SK-N-SH treated with all-trans-retinoic acid at 6 μM for 48 hours (cell line): ENCODE results near the gene PARD3B.

Experiments used
- ARNTL ChIP-seq: fragments of 450-650 bp; formaldehyde crosslinking; IDR thresholded peaks from 2 replicates; pipeline ENCODE4 v1.5.0; 2020; ENCODE audit warnings: low read depth, mild to moderate bottlenecking, moderate library complexity, borderline replicate concordance
- GLIS3 ChIP-seq: fragments of 250-450 bp; sonication (Bioruptor Pico); IDR thresholded peaks from 2 replicates; pipeline ENCODE4 v1.5.0; 2020; ENCODE audit warnings: mild to moderate bottlenecking, moderate library complexity
- ISL1 ChIP-seq: fragments of 250-450 bp; sonication (Bioruptor Pico); IDR thresholded peaks from 2 replicates; pipeline ENCODE4 v2.1.2; 2022; ENCODE audit warnings: mild to moderate bottlenecking, moderate library complexity
- PPARA ChIP-seq: fragments of 250-450 bp; sonication (Bioruptor Pico); IDR thresholded peaks from 2 replicates; pipeline ENCODE4 v1.5.0; 2020; ENCODE audit warnings: mild to moderate bottlenecking, borderline replicate concordance
- RARB ChIP-seq: fragments of 250-450 bp; sonication (Bioruptor Pico); IDR thresholded peaks from 2 replicates; pipeline ENCODE4 v1.8.0; 2021; ENCODE audit warnings: mild to moderate bottlenecking, moderate library complexity
- SNAI2 ChIP-seq: fragments of 250-450 bp; sonication (Bioruptor Pico); IDR thresholded peaks from 2 replicates; pipeline ENCODE4 v1.5.0; 2020; ENCODE audit warnings: mild to moderate bottlenecking, moderate library complexity
- TCF4 ChIP-seq: fragments of 250-450 bp; sonication (Bioruptor Pico); IDR thresholded peaks from 2 replicates; pipeline ENCODE4 v1.8.0; 2021; ENCODE audit warnings: mild to moderate bottlenecking, moderate library complexity, borderline replicate concordance
- ZFP3 ChIP-seq: fragments of 250-450 bp; sonication (Bioruptor Pico); IDR thresholded peaks from 2 replicates; pipeline ENCODE4 v1.5.0; 2020; ENCODE audit warnings: mild to moderate bottlenecking, moderate library complexity
- ZFP30 ChIP-seq: fragments of 450-650 bp; formaldehyde crosslinking; IDR thresholded peaks from 2 replicates; pipeline ENCODE4 v1.5.0; 2022; ENCODE audit warnings: mild to moderate bottlenecking, moderate library complexity
- TF ChIP-seq, protein P1 (sequence below): fragments of 250-450 bp; sonication (Bioruptor Pico); IDR thresholded peaks from 2 replicates; pipeline ENCODE4 v1.8.0; 2020; ENCODE audit warnings: mild to moderate bottlenecking, moderate library complexity, borderline replicate concordance
- TF ChIP-seq, protein P2 (sequence below): fragments of 250-450 bp; sonication (Bioruptor Pico); IDR thresholded peaks from 2 replicates; pipeline ENCODE4 v1.5.0; 2020; ENCODE audit warnings: mild to moderate bottlenecking, moderate library complexity
- TF ChIP-seq, protein P3 (sequence below): fragments of 250-450 bp; sonication (Bioruptor Pico); IDR thresholded peaks from 2 replicates; pipeline ENCODE4 v1.8.0; 2021; ENCODE audit warnings: low read depth, mild to moderate bottlenecking, moderate library complexity, borderline replicate concordance
- TF ChIP-seq, protein P4 (sequence below): fragments of 250-450 bp; sonication (Bioruptor Pico); IDR thresholded peaks from 2 replicates; pipeline ENCODE4 v1.5.1; 2020; ENCODE audit warnings: low read depth, mild to moderate bottlenecking, moderate library complexity

DNA sequence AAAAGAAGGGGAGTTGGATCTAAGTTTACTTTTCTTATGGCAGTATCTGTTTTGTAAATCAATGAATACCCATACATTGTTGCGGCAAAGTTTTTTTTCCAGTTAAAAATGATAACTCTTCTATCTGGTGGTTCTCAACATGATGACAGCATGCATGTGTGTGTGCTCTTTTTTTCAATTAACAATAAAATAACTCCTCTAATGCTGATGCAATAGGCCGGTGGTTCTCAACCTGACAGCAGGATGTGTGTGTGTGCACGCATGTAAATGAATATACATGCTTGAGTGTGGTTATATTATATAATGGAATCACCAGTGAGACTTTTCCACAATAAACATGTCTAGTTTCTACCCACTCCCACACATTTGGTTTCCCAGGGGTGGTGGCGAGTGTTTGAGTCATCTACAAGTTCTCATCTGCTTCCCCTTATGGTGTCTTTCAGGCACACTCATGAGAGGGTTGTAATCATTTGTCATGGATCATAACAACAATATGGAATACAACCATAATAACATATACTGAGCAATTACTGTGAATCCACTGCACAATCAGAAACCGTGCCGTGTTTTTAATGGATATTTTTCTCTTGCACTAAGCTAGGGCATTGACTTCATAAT, 31.2 kb downstream of the PARD3B start:
- TF ChIP-seq GLIS3 (CRISPR knock-in tag) (no peak), SNAI2 (CRISPR knock-in tag) (no peak), ZFP30 (no peak), TCF4 (CRISPR knock-in tag) (no peak), PPARA (no peak), ARNTL (no peak), RARB (CRISPR knock-in tag) (no peak), ZFP3 (CRISPR knock-in tag) (no peak), ISL1 (CRISPR knock-in tag) (no peak)
- TF ChIP-seq, protein P1, sequence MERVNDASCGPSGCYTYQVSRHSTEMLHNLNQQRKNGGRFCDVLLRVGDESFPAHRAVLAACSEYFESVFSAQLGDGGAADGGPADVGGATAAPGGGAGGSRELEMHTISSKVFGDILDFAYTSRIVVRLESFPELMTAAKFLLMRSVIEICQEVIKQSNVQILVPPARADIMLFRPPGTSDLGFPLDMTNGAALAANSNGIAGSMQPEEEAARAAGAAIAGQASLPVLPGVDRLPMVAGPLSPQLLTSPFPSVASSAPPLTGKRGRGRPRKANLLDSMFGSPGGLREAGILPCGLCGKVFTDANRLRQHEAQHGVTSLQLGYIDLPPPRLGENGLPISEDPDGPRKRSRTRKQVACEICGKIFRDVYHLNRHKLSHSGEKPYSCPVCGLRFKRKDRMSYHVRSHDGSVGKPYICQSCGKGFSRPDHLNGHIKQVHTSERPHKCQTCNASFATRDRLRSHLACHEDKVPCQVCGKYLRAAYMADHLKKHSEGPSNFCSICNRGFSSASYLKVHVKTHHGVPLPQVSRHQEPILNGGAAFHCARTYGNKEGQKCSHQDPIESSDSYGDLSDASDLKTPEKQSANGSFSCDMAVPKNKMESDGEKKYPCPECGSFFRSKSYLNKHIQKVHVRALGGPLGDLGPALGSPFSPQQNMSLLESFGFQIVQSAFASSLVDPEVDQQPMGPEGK (CRISPR knock-in tag), result no peak
- TF ChIP-seq, protein P2, sequence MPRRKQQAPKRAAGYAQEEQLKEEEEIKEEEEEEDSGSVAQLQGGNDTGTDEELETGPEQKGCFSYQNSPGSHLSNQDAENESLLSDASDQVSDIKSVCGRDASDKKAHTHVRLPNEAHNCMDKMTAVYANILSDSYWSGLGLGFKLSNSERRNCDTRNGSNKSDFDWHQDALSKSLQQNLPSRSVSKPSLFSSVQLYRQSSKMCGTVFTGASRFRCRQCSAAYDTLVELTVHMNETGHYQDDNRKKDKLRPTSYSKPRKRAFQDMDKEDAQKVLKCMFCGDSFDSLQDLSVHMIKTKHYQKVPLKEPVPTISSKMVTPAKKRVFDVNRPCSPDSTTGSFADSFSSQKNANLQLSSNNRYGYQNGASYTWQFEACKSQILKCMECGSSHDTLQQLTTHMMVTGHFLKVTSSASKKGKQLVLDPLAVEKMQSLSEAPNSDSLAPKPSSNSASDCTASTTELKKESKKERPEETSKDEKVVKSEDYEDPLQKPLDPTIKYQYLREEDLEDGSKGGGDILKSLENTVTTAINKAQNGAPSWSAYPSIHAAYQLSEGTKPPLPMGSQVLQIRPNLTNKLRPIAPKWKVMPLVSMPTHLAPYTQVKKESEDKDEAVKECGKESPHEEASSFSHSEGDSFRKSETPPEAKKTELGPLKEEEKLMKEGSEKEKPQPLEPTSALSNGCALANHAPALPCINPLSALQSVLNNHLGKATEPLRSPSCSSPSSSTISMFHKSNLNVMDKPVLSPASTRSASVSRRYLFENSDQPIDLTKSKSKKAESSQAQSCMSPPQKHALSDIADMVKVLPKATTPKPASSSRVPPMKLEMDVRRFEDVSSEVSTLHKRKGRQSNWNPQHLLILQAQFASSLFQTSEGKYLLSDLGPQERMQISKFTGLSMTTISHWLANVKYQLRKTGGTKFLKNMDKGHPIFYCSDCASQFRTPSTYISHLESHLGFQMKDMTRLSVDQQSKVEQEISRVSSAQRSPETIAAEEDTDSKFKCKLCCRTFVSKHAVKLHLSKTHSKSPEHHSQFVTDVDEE (CRISPR knock-in tag), result no peak
- TF ChIP-seq, protein P3, sequence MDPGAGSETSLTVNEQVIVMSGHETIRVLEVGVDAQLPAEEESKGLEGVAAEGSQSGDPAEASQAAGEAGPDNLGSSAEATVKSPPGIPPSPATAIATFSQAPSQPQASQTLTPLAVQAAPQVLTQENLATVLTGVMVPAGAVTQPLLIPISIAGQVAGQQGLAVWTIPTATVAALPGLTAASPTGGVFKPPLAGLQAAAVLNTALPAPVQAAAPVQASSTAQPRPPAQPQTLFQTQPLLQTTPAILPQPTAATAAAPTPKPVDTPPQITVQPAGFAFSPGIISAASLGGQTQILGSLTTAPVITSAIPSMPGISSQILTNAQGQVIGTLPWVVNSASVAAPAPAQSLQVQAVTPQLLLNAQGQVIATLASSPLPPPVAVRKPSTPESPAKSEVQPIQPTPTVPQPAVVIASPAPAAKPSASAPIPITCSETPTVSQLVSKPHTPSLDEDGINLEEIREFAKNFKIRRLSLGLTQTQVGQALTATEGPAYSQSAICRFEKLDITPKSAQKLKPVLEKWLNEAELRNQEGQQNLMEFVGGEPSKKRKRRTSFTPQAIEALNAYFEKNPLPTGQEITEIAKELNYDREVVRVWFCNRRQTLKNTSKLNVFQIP (CRISPR knock-in tag), result no peak
- TF ChIP-seq, protein P4, sequence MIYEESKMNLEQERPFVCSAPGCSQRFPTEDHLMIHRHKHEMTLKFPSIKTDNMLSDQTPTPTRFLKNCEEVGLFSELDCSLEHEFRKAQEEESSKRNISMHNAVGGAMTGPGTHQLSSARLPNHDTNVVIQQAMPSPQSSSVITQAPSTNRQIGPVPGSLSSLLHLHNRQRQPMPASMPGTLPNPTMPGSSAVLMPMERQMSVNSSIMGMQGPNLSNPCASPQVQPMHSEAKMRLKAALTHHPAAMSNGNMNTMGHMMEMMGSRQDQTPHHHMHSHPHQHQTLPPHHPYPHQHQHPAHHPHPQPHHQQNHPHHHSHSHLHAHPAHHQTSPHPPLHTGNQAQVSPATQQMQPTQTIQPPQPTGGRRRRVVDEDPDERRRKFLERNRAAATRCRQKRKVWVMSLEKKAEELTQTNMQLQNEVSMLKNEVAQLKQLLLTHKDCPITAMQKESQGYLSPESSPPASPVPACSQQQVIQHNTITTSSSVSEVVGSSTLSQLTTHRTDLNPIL (CRISPR knock-in tag), result no peak
